ENCODE measurements around the gene SDC4. TPM values are rescaled to one million over a fixed set of nuclear protein-coding genes. Genes with fewer than 3 reads are reported as not detected.

Gene SDC4
- total RNA-seq, 4 donors from 2014 or later, result 50.4 to 168 (median 97.8) TPM

DNA sequence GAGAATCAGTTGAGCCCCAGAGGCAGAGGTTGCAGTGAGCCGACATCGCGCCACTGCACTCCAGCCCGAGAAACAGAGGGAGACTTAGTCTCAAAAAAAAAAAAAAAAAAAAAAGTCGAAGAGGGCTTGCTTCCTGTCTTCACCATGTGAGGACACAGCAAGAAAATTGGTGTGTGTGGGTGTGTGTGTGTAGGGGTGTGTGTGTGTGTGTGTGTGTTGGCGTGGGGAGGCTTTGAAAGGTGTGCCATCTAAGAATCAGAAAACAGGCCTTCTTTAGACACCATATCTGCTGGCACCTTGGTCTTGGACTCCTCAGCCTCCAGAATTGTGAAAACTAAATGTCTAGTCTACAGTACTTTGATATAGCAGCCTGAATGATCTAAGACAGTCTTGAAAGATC is 48.4 kb downstream of the SDC4 start:
- TF ChIP-seq POLR2A (IDR thresholded peaks at IDR 0.05), result no peak
- TF ChIP-seq, protein P1, sequence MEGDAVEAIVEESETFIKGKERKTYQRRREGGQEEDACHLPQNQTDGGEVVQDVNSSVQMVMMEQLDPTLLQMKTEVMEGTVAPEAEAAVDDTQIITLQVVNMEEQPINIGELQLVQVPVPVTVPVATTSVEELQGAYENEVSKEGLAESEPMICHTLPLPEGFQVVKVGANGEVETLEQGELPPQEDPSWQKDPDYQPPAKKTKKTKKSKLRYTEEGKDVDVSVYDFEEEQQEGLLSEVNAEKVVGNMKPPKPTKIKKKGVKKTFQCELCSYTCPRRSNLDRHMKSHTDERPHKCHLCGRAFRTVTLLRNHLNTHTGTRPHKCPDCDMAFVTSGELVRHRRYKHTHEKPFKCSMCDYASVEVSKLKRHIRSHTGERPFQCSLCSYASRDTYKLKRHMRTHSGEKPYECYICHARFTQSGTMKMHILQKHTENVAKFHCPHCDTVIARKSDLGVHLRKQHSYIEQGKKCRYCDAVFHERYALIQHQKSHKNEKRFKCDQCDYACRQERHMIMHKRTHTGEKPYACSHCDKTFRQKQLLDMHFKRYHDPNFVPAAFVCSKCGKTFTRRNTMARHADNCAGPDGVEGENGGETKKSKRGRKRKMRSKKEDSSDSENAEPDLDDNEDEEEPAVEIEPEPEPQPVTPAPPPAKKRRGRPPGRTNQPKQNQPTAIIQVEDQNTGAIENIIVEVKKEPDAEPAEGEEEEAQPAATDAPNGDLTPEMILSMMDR (IDR thresholded peaks at IDR 0.05 in 4 of 5, conservative IDR thresholded peaks at IDR 0.05 in 1 of 5), result no peak
- H3K9me3 ChIP-seq, result no peaks in the 10 kb centered on the region
- H3K36me3 ChIP-seq, result no peaks in the 10 kb centered on the region
- intact Hi-C loops (cut with DNase I; ENCODE audit: low total_unique reads), result no loop called here
- DNase-seq (no peak), ATAC-seq (no peak)
- in situ Hi-C loops (cut with MboI; ENCODE audit: low sequenced_read_pairs in 4 of 4), result loop anchor here (10.0 to 25.0 kb wide), 3 partner anchors 162 to 262 kb away; no protein-coding TSS in a partner anchor
- no peak overlapping the region for H3K27ac ChIP-seq
- H3K4me1 ChIP-seq, result no peaks in the 10 kb centered on the region
- peaks cover 0 to 18% (median 14%) of the 10 kb centered on the region in 3 donors for H3K27me3 ChIP-seq
- H3K4me3 ChIP-seq, result no peak overlapping the region

DNA sequence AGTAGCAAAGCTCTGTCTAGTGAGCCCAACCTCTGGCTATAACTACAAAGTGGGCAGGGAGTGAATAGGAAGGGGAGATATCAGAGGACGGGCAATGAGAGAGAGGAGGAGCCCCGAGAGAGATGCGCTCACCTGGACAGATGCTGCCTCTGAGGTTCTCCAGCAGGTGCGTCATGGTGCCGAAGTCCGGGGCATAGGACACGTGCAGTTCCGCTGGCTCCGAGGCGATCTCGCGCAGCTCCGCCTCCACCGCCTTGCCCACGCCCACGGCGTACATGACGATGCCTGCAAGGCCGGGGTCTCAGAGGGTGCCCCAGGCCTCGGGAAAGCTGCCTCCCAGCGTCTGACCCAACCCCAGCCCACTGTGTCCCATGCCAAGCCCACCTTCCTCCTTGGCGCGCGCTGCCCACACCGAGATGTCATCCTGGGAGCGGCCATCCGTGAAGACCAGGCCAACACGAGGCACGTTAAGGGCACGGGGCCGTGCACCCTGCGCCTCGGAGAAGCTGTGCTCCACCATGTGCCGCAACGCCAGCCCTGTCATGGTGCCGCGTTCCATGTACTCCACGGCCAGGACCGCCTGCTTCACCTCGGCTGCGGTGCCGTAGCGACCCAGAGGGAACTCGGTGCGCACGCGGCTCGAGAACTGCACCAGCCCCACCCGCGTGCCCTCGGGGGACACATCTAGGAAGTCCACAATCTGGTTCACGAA is 50.3 kb downstream of the SDC4 start:
- intact Hi-C loops (cut with DNase I; ENCODE audit: low total_unique reads), result no loop called here
- no peak for TF ChIP-seq POLR2A (IDR thresholded peaks at IDR 0.05)
- TF ChIP-seq, protein P1 (IDR thresholded peaks at IDR 0.05 in 4 of 5, conservative IDR thresholded peaks at IDR 0.05 in 1 of 5), result no peak
- ATAC-seq (no peak), DNase-seq (no peak)
- H3K9me3 ChIP-seq, result no peaks in the 10 kb centered on the region
- in situ Hi-C loops (cut with MboI; ENCODE audit: low sequenced_read_pairs in 4 of 4), result loop anchor here (25.0 kb wide), 2 partner anchors 161 to 261 kb away; no protein-coding TSS in a partner anchor
- no peaks in the 10 kb centered on the region for H3K36me3 ChIP-seq
- H3K27ac ChIP-seq, result no peak overlapping the region
- peaks cover 0 to 5% of the 10 kb centered on the region in 2 donors for H3K4me1 ChIP-seq
- H3K27me3 ChIP-seq, result peaks cover 5 to 22% (median 11%) of the 10 kb centered on the region in 3 donors
- no peak overlapping the region for H3K4me3 ChIP-seq

DNA sequence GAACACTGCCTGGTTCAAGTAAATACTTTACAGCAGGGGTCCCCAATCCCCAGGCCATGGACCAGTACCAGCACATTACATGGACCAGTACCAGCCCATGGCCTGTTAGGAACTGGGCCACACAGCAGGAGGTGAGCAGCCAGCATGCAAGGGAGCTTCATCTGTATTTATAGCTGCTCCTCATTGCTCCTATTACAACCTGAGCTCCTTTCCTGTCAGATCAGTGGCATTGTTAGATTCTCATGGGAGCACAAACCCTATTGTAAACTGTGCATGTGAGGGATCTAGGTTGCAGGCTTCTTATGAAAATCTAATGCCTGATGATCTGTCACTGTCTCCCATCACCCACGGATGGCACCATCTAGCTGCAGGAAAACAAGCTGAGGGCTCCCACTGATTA is 53.6 kb downstream of the SDC4 start:
- in situ Hi-C loops (cut with MboI; ENCODE audit: low sequenced_read_pairs in 4 of 4) (loop anchor here (25.0 kb wide), 2 partner anchors 157 to 257 kb away; no protein-coding TSS in a partner anchor), intact Hi-C loops (cut with DNase I; ENCODE audit: low total_unique reads) (loop anchor here (5.0 kb wide), 3 partner anchors 42 to 252 kb away; partner anchors contain the start of gene SLPI)
- Histone ChIP-seq H3K4me3 (no peak overlapping the region), H3K36me3 (no peaks in the 10 kb centered on the region), H3K27me3 (peaks cover 11 to 24% (median 14%) of the 10 kb centered on the region in 3 donors), H3K4me1 (peaks cover 0 to 5% of the 10 kb centered on the region in 2 donors), H3K27ac (no peak overlapping the region), H3K9me3 (no peaks in the 10 kb centered on the region)
- no peak for DNase-seq
- no peak for ATAC-seq
- TF ChIP-seq POLR2A (IDR thresholded peaks at IDR 0.05), result no peak
- TF ChIP-seq, protein P1 (IDR thresholded peaks at IDR 0.05 in 4 of 5, conservative IDR thresholded peaks at IDR 0.05 in 1 of 5), result no peak

DNA sequence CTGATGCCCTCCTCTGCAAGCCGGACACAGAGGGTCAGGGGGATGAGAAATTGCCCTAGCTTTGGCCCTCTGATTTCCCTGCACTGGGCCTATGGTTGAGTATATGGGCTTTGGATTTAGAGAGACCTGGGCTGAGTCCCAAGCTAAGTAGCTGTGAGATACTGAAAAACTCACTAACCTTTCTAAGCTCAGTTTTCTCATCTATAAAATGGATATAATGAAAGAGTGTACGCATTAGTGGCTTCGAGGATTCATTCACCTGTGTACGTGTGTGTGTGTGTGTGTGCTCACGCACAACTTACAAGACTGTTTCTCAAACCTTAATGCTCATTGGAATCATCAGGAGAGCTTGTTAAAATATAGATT is 54.2 kb downstream of the SDC4 start:
- intact Hi-C loops (cut with DNase I; ENCODE audit: low total_unique reads), result loop anchor here (5.0 kb wide), 3 partner anchors 42 to 252 kb away; partner anchors contain the start of gene SLPI

More for the DNA sequence above, 54.2 kb downstream of the SDC4 start:
- ATAC-seq (no peak), DNase-seq (no peak)
- no peak overlapping the region for H3K27ac ChIP-seq
- H3K36me3 ChIP-seq, result no peaks in the 10 kb centered on the region
- no peaks in the 10 kb centered on the region for H3K9me3 ChIP-seq
- in situ Hi-C loops (cut with MboI; ENCODE audit: low sequenced_read_pairs in 4 of 4), result loop anchor here (25.0 kb wide), 2 partner anchors 157 to 257 kb away; no protein-coding TSS in a partner anchor
- TF ChIP-seq, protein P1 (IDR thresholded peaks at IDR 0.05 in 4 of 5, conservative IDR thresholded peaks at IDR 0.05 in 1 of 5), result peak in 1 of 5 experiments; percentile 27
- TF ChIP-seq POLR2A (IDR thresholded peaks at IDR 0.05), result no peak
- peak overlapping the region in 3 of 4 donors; percentile 46 to 71 (median 66) for H3K4me3 ChIP-seq
- peaks cover 0 to 5% of the 10 kb centered on the region in 2 donors for H3K4me1 ChIP-seq
- peaks cover 11 to 24% (median 14%) of the 10 kb centered on the region in 3 donors for H3K27me3 ChIP-seq
